HG02938 (cell line): ENCODE measurements around the gene PNKP.

Experiments used
- ATAC-seq: cut with Tn5 transposase; IDR thresholded peaks from one replicate; pipeline ENCODE4 v1.9.1; 2021; ENCODE audit warnings: mild to moderate bottlenecking, moderate library complexity; ENCODE audit not compliant: unreplicated experiment

Gene PNKP

GRCh38 chr19:49860336-49861102 lies 6.9 kb downstream of the PNKP start:
- ATAC-seq, result no peak

- ATAC-seq, result no peak
These were observed 7.6 kb downstream of the PNKP start for GRCh38 chr19:49859682-49860335.

GRCh38 chr19:49858088-49858985 lies 9.0 kb downstream of the PNKP start:
- ATAC-seq, result no peak

GRCh38 chr19:49857838-49858087 lies 9.6 kb downstream of the PNKP start:
- ATAC-seq, result no peak

GRCh38 chr19:49857061-49857837 lies 10.1 kb downstream of the PNKP start:
- ATAC-seq, result no peak

- no peak for ATAC-seq
These were observed 10.8 kb downstream of the PNKP start for GRCh38 chr19:49856574-49857021.

- ATAC-seq, result no peak
These were observed 11.5 kb downstream of the PNKP start for GRCh38 chr19:49855676-49856573.

GRCh38 chr19:49855277-49855675 lies 12.1 kb downstream of the PNKP start:
- ATAC-seq, result no peak

- no peak for ATAC-seq
These were observed 12.8 kb downstream of the PNKP start for GRCh38 chr19:49854378-49855263.

GRCh38 chr19:49853852-49854377 lies 13.5 kb downstream of the PNKP start:
- ATAC-seq, result no peak

GRCh38 chr19:49852631-49853126 lies 14.7 kb downstream of the PNKP start:
- ATAC-seq, result no peak

- no peak for ATAC-seq
These were observed 15.7 kb downstream of the PNKP start for GRCh38 chr19:49851456-49852259.

GRCh38 chr19:49850487-49851342 lies 16.7 kb downstream of the PNKP start, which contains the start of gene PTOV1:
PTOV1 (plus strand) TSS chr19:49851159.
- ATAC-seq, result peak; percentile 71

- no peak for ATAC-seq
These were observed 17.2 kb downstream of the PNKP start for GRCh38 chr19:49850221-49850486.

GRCh38 chr19:49849433-49850220 lies 17.7 kb downstream of the PNKP start:
- no peak for ATAC-seq

GRCh38 chr19:49848938-49849337 lies 18.4 kb downstream of the PNKP start:
- ATAC-seq, result no peak
